Naive thymus-derived CD4-positive, alpha-beta T cell (primary cell): ENCODE data around the gene NPC1. TPM values are rescaled to one million over a fixed set of nuclear protein-coding genes. Genes with fewer than 3 reads are reported as not detected.

Source experiments
- ATAC-seq: fragments of 150-1000 bp; cut with Tn5 transposase; 2 replicates; pipeline ENCODE4 v1.10.0; 2021; ENCODE audit warnings: mild to moderate bottlenecking, moderate library complexity
- CTCF ChIA-PET: fragments of 350-600 bp; sonication (Branson Sonifier 250); formaldehyde crosslinking; loops from one replicate; lab custom pipeline; 2021; ENCODE audit warnings: antibody characterized with exemption; lab: Charles Lee
- POLR2A ChIA-PET: fragments of 350-600 bp; sonication (Branson Sonifier 250); formaldehyde crosslinking; loops from one replicate; lab custom pipeline; 2021; ENCODE audit warnings: antibody characterized with exemption, inconsistent platforms; lab: Charles Lee
- DNase-seq, 9 donors: peaks; one replicate each; pipeline versions ENCODE4 v3.0.0 to v3.0.0-alpha.2; 2020 to 2022; ENCODE audit warnings: mixed read lengths in 1 of 9
- H3K27ac ChIP-seq: one replicate; pipeline ENCODE4 v1.7.0; 2013; ENCODE audit warnings: mild to moderate bottlenecking, low read depth, low read length, moderate library complexity
- H3K27me3 ChIP-seq, 2 donors: one replicate each; pipeline ENCODE4 v1.7.0; 2013; ENCODE audit warnings: low read length in 2 of 2, mild to moderate bottlenecking in 2 of 2, moderate library complexity in 2 of 2; ENCODE audit not compliant: control insufficient read depth in 2 of 2, insufficient read depth in 2 of 2
- H3K36me3 ChIP-seq, 3 experiments: 1 replicate in 2 of 3; 2 replicates in 1 of 3; pipeline ENCODE4 v1.7.0; 2013; ENCODE audit warnings: low read length in 3 of 3, mild to moderate bottlenecking in 3 of 3, moderate library complexity in 1 of 3; ENCODE audit not compliant: insufficient read depth in 3 of 3, control insufficient read depth in 2 of 3
- H3K4me1 ChIP-seq, 2 donors: one replicate each; pipeline ENCODE4 v1.7.0; 2013; ENCODE audit warnings: low read length in 2 of 2, mild to moderate bottlenecking in 2 of 2, moderate library complexity in 1 of 2; ENCODE audit not compliant: control insufficient read depth in 2 of 2, insufficient read depth in 2 of 2
- H3K4me3 ChIP-seq: 2 replicates; pipeline ENCODE4 v1.7.0; 2013; ENCODE audit warnings: mild to moderate bottlenecking, low read length
- H3K9me3 ChIP-seq, 3 experiments: 1 replicate in 2 of 3; 2 replicates in 1 of 3; pipeline ENCODE4 v1.7.0; 2013; ENCODE audit warnings: low read length in 3 of 3; ENCODE audit not compliant: control insufficient read depth in 2 of 3
- H3K27ac Mint-ChIP-seq, 9 donors: one replicate each; pipeline ENCODE4 v1.8.0; 2020 to 2022; ENCODE audit warnings: mixed read lengths in 9 of 9, mild to moderate bottlenecking in 8 of 9, moderate library complexity in 5 of 9, inconsistent platforms in 2 of 9
- H3K27me3 Mint-ChIP-seq, 5 donors: one replicate each; pipeline ENCODE4 v1.8.0; 2021 to 2022; ENCODE audit warnings: mixed read lengths in 5 of 5, mild to moderate bottlenecking in 1 of 5
- H3K36me3 Mint-ChIP-seq, 5 donors: one replicate each; pipeline ENCODE4 v1.8.0; 2020 to 2022; ENCODE audit warnings: mixed read lengths in 5 of 5, mild to moderate bottlenecking in 3 of 5, inconsistent platforms in 1 of 5
- H3K4me1 Mint-ChIP-seq, 7 donors: one replicate each; pipeline ENCODE4 v1.8.0; 2020 to 2022; ENCODE audit warnings: mixed read lengths in 7 of 7, mild to moderate bottlenecking in 3 of 7, inconsistent platforms in 1 of 7
- H3K4me3 Mint-ChIP-seq, 10 donors: one replicate each; pipeline ENCODE4 v1.8.0; 2020 to 2022; ENCODE audit warnings: mild to moderate bottlenecking in 10 of 10, mixed read lengths in 10 of 10, moderate library complexity in 6 of 10, inconsistent platforms in 2 of 10
- H3K9me3 Mint-ChIP-seq, 11 donors: one replicate each; pipeline ENCODE4 v1.8.0; 2020 to 2022; ENCODE audit warnings: mixed read lengths in 11 of 11, mild to moderate bottlenecking in 4 of 11, inconsistent platforms in 1 of 11, moderate library complexity in 1 of 11
- intact Hi-C, 2 donors: fragments of 100-400 bp; cut with micrococcal nuclease; formaldehyde crosslinking; loops; one replicate each; pipeline ENCODE4 v1.15.1; 2023
- polyA plus RNA-seq, 2 donors: library from polyadenylated mRNA; unstranded; fragments of 300-500 nt; fragmentation: Illumina TruSeq; gene quantifications; one replicate each; pipeline ENCODE4 v1.2.3, GENCODE V29; 2021
- total RNA-seq, 6 experiments: library from RNA in 5 of 6; stranded (reverse) in 5 of 6; gene quantifications; 1 replicate in 5 of 6; 2 replicates in 1 of 6; pipeline ENCODE4 v1.2.3 and lab custom pipeline; 2021 to 2026

The NPC1 gene
- total and polyA plus RNA-seq, 7 experiments from 2014 or later = 4.6 to 49.3 (median 29.9) TPM

DNA sequence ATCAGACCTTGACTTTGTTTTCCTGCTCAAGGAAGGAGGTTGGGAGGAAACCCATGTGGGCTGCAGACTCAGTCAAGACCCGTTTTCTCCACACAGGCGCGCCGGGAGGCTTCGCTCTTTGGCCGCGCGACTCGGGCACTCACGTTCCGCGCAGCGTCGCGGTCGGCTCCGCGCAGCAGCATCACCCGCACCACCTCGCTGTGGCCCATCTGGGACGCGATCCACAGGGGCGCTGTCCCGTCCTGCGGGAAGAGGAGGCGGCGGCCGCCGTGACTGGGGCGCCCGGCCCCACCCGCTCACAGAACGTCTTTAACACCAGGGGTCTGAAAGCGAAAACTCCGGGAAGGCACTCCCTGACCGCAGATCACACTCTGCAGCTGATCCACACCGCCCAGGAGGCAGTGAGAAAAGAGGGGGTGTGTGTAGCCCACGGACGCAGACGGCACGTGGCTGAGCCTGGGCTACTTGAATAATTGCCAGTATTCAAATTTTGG, 33.1 kb upstream of the NPC1 start:
- H3K9me3 Mint-ChIP-seq = no peaks in the 10 kb centered on the region
- H3K4me1 Mint-ChIP-seq = peaks cover 0 to 16% (median 6%) of the 10 kb centered on the region in 7 donors
- Histone ChIP-seq H3K36me3 (no peaks in the 10 kb centered on the region), H3K27ac (no peak overlapping the region), H3K27me3 (peaks cover 4 to 14% of the 10 kb centered on the region in 2 donors), H3K9me3 (no peaks in the 10 kb centered on the region), H3K4me3 (peak overlapping the region; percentile 35), H3K4me1 (peaks cover 0 to 7% of the 10 kb centered on the region in 2 donors)
- peak overlapping the region in 9 of 10 donors; percentile 5 to 75 (median 48) for H3K4me3 Mint-ChIP-seq
- intact Hi-C loops = no loop called here
- peaks cover 33 to 54% (median 40%) of the 10 kb centered on the region in 5 donors for H3K27me3 Mint-ChIP-seq
- peaks cover 0 to 4% (median 0%) of the 10 kb centered on the region in 5 donors for H3K36me3 Mint-ChIP-seq
- CTCF ChIA-PET = no interaction called here
- POLR2A ChIA-PET = no interaction called here
- ATAC-seq (peak; percentile 51), DNase-seq (peak in 2 of 9 donors; percentile 10 to 11)
- no peak overlapping the region for H3K27ac Mint-ChIP-seq

DNA sequence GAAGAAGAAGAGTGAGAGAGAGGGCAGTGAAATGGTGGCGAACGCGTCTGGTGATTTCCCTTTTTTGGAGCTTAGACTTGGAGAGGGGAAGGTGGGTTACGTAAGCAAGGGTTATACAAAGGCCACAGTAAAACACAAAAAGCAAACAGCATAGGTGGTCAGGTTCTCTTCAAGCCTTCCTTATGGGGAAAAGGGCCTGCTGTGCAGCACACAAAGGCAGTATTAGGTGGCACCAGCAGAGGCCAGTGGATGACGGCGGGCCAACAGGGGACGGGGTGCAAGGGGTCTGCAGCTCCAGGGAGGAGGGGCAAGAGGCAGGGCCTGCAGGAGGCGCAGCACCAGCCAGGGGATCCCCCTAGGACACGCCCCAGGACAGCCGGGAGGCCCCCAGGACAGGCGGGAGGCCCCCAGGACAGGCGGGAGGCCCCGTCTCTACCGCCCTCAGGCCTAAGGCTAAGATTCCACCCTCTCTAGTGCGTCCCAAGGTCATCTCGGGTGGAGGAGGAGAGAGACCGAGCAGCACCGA, 32.6 kb upstream of the NPC1 start:
- Mint-ChIP-seq H3K9me3 (no peaks in the 10 kb centered on the region), H3K4me3 (peak overlapping the region in 9 of 10 donors; percentile 18 to 75 (median 48)), H3K27ac (no peak overlapping the region), H3K4me1 (peaks cover 0 to 16% (median 6%) of the 10 kb centered on the region in 7 donors), H3K36me3 (peaks cover 0 to 4% (median 0%) of the 10 kb centered on the region in 5 donors), H3K27me3 (peaks cover 33 to 56% (median 40%) of the 10 kb centered on the region in 5 donors)
- H3K4me3 ChIP-seq = peak overlapping the region; percentile 35
- CTCF ChIA-PET = interaction anchor here (0.6 to 2.1 kb wide), 2 partner anchors 84 to 732 kb away, joined by 7 to 10 read pairs; no protein-coding TSS in a partner anchor
- peaks cover 4 to 14% of the 10 kb centered on the region in 2 donors for H3K27me3 ChIP-seq
- POLR2A ChIA-PET = no interaction called here
- DNase-seq = no peak
- H3K36me3 ChIP-seq = no peaks in the 10 kb centered on the region
- H3K27ac ChIP-seq = no peak overlapping the region
- ATAC-seq = peak; percentile 32
- intact Hi-C loops = no loop called here
- H3K9me3 ChIP-seq = no peaks in the 10 kb centered on the region
- H3K4me1 ChIP-seq = peaks cover 0 to 7% of the 10 kb centered on the region in 2 donors

DNA sequence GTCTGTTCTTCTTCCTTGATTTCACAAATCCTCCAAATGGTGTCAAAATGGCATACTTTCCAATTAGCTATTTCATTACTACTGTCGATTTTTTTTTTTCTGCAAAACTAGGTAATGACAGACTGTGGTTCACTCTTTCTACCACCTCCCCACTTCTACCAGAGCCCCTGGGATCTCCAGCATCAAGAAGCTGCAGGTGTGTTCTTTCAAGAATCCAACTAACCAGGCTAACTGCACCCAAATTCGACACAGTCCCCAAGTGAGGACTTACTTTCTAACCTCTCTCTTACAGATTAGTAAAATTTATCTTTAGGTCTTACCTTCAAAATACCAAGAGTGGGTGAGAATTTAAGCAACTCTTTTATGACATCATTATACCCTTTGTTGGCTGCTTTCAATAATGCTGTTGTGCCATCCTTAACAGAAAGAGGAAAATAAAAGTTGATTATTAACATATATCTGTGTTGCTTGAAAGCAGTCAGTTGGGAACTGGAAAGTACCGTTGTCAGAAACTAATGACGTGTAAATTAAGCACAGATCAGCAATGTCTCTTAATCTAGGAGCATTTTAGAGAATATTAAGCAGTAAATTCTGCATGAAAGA, 31.2 kb upstream of the NPC1 start:
- Mint-ChIP-seq H3K4me3 (peak overlapping the region in 3 of 10 donors; percentile 13 to 44 (median 39)), H3K9me3 (no peaks in the 10 kb centered on the region), H3K27ac (no peak overlapping the region), H3K27me3 (peaks cover 33 to 59% (median 40%) of the 10 kb centered on the region in 5 donors), H3K4me1 (peaks cover 0 to 16% (median 6%) of the 10 kb centered on the region in 7 donors), H3K36me3 (peaks cover 0 to 4% (median 0%) of the 10 kb centered on the region in 5 donors)
- Histone ChIP-seq H3K27me3 (peaks cover 4 to 14% of the 10 kb centered on the region in 2 donors), H3K27ac (no peak overlapping the region), H3K36me3 (no peaks in the 10 kb centered on the region), H3K9me3 (no peaks in the 10 kb centered on the region), H3K4me1 (peaks cover 0 to 7% of the 10 kb centered on the region in 2 donors), H3K4me3 (no peak overlapping the region)
- ChIA-PET CTCF (interaction anchor here (0.6 to 2.1 kb wide), 2 partner anchors 54 to 85 kb away, joined by 3 to 10 read pairs; no protein-coding TSS in a partner anchor), POLR2A (interaction anchor here (0.6 kb wide), 1 partner anchor 58 kb away, joined by 6 read pairs; no protein-coding TSS in a partner anchor)
- intact Hi-C loops = no loop called here
- DNase-seq = no peak
- no peak for ATAC-seq

DNA sequence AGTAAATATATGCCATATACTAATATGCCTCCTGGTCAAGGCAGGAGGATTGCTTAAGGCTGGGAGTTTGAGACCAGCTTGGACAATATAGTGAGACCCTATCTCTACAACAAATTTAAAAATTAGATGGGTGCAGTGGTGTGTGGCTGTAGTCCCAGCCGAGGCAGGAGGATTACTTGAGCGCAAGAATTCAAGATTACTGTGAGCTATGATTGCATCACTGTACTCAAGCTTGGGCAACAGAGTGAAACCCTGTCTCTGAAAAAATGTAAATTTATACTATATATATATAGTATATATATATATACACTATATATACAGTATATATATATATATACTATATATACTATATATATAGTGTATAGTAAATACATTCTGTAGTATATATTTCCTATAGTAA, 30.0 kb upstream of the NPC1 start:
- CTCF ChIA-PET = interaction anchor here (0.7 kb wide), 1 partner anchor 17 kb away, joined by 4 read pairs; no protein-coding TSS in a partner anchor
- no peak overlapping the region for H3K4me3 Mint-ChIP-seq
- POLR2A ChIA-PET = no interaction called here
- peaks cover 23 to 52% (median 34%) of the 10 kb centered on the region in 5 donors for H3K27me3 Mint-ChIP-seq
- Histone ChIP-seq H3K4me1 (peaks cover 0 to 7% of the 10 kb centered on the region in 2 donors), H3K9me3 (no peaks in the 10 kb centered on the region), H3K27ac (no peak overlapping the region), H3K36me3 (no peaks in the 10 kb centered on the region), H3K4me3 (no peak overlapping the region), H3K27me3 (peaks cover 4 to 14% of the 10 kb centered on the region in 2 donors)
- no peaks in the 10 kb centered on the region for H3K9me3 Mint-ChIP-seq
- H3K27ac Mint-ChIP-seq = no peak overlapping the region
- H3K4me1 Mint-ChIP-seq = peaks cover 0 to 10% (median 6%) of the 10 kb centered on the region in 7 donors
- ATAC-seq = no peak
- H3K36me3 Mint-ChIP-seq = peaks cover 0 to 4% (median 0%) of the 10 kb centered on the region in 5 donors
- intact Hi-C loops = no loop called here
- DNase-seq = no peak

DNA sequence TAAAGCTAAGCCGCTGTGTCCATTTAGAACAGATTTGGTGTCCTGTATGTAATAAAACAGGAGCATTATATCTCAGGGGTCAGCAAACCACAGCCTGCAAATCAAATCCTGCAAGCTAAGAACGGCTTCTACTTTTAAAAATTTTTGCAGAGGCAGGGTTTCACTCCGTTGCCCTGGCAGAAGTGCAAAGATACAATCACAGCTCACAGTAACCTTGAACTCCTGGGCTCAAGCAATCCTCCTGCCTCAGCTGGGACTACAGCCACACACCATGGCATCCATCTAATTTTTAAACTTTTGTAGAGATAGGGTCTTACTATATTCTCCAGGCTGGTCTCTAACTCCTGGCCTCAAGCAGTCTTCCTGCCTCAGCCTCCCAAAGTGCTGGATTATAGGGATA, 28.6 kb upstream of the NPC1 start:
- Histone ChIP-seq H3K27ac (no peak overlapping the region), H3K27me3 (peaks cover 2 to 9% of the 10 kb centered on the region in 2 donors), H3K9me3 (no peaks in the 10 kb centered on the region), H3K36me3 (no peaks in the 10 kb centered on the region), H3K4me3 (no peak overlapping the region), H3K4me1 (peaks cover 0 to 7% of the 10 kb centered on the region in 2 donors)
- Mint-ChIP-seq H3K27ac (no peak overlapping the region), H3K36me3 (no peaks in the 10 kb centered on the region), H3K27me3 (peaks cover 10 to 38% (median 20%) of the 10 kb centered on the region in 5 donors), H3K4me3 (no peak overlapping the region), H3K9me3 (no peaks in the 10 kb centered on the region), H3K4me1 (peaks cover 0 to 8% (median 4%) of the 10 kb centered on the region in 7 donors)
- ChIA-PET POLR2A (no interaction called here), CTCF (interaction anchor here (0.6 to 1.7 kb wide), 3 partner anchors 8 to 88 kb away, joined by 3 to 10 read pairs (median 8); no protein-coding TSS in a partner anchor)
- DNase-seq (no peak), ATAC-seq (no peak)
- intact Hi-C loops = no loop called here

- DNase-seq = no peak
- H3K9me3 Mint-ChIP-seq = no peaks in the 10 kb centered on the region
- H3K4me1 Mint-ChIP-seq = peaks cover 0 to 5% (median 0%) of the 10 kb centered on the region in 7 donors
- intact Hi-C loops = no loop called here
- peaks cover 0 to under 1% (median 0%) of the 10 kb centered on the region in 5 donors for H3K36me3 Mint-ChIP-seq
- no peak overlapping the region for H3K27ac Mint-ChIP-seq
- no peak overlapping the region for H3K27ac ChIP-seq
- peaks cover 9 to 35% (median 17%) of the 10 kb centered on the region in 5 donors for H3K27me3 Mint-ChIP-seq
- no peak overlapping the region for H3K4me3 Mint-ChIP-seq
- POLR2A ChIA-PET = no interaction called here
- ATAC-seq = no peak
- no peak overlapping the region for H3K4me3 ChIP-seq
- H3K9me3 ChIP-seq = no peaks in the 10 kb centered on the region
- no peaks in the 10 kb centered on the region for H3K36me3 ChIP-seq
- H3K27me3 ChIP-seq = peaks cover 0 to 6% of the 10 kb centered on the region in 2 donors
- CTCF ChIA-PET = interaction anchor here (0.6 to 1.7 kb wide), 4 partner anchors 9 to 198 kb away, joined by 3 to 10 read pairs (median 6); no protein-coding TSS in a partner anchor
- H3K4me1 ChIP-seq = peaks cover 0 to 3% of the 10 kb centered on the region in 2 donors
Observed at GRCh38 chr18:23614413-23614812, 28.1 kb upstream of the NPC1 start.
